ENCODE results near the gene RBPJ. TPM values are rescaled to one million over a fixed set of nuclear protein-coding genes. Genes with fewer than 3 reads are reported as not detected.

The RBPJ gene
- 9.3 to 15.3 TPM (median 12.0 TPM) in 5 replicates for total RNA-seq (2022; extraction: Qiagen RNA extraction)

GRCh38 chr4:26320538-26321372, at the start of gene RBPJ:
RBPJ (plus strand) TSS chr4:26321014; CDS start chr4:26321029, 15 bp downstream.

Other genes starting within 250 kb of the RBPJ start
- not detected in 5 replicates for gene CCKAR, start 169.5 kb downstream of the RBPJ start, total RNA-seq (2022; extraction: Qiagen RNA extraction)